Thyroid gland (tissue), 4 donors: Measurements from ENCODE around the gene NAXD.

Experiments
- POLR2A ChIP-seq, 2 donors: fragments of 450-650 bp; IDR thresholded peaks; one replicate each; pipeline ENCODE4 v1.6.1; 2017; ENCODE audit warnings: antibody characterized with exemption in 2 of 2, mild to moderate bottlenecking in 2 of 2, moderate library complexity in 1 of 2
- TF ChIP-seq, protein P1 (sequence below), 6 experiments: fragments of 200-600 bp in 3 of 6; fragments of 450-650 bp in 3 of 6; sonication (generic) in 3 of 6; IDR thresholded peaks; one replicate each; pipeline ENCODE4 v1.5.1; 2016 to 2019; ENCODE audit warnings: antibody characterized with exemption in 6 of 6, mild to moderate bottlenecking in 2 of 6, inconsistent platforms in 1 of 6, moderate library complexity in 1 of 6

GRCh38 chr13:110571896-110572777 is 43.2 kb upstream of the NAXD start:
- no peak for TF ChIP-seq POLR2A (IDR thresholded peaks at IDR 0.05)
- TF ChIP-seq, protein P1, sequence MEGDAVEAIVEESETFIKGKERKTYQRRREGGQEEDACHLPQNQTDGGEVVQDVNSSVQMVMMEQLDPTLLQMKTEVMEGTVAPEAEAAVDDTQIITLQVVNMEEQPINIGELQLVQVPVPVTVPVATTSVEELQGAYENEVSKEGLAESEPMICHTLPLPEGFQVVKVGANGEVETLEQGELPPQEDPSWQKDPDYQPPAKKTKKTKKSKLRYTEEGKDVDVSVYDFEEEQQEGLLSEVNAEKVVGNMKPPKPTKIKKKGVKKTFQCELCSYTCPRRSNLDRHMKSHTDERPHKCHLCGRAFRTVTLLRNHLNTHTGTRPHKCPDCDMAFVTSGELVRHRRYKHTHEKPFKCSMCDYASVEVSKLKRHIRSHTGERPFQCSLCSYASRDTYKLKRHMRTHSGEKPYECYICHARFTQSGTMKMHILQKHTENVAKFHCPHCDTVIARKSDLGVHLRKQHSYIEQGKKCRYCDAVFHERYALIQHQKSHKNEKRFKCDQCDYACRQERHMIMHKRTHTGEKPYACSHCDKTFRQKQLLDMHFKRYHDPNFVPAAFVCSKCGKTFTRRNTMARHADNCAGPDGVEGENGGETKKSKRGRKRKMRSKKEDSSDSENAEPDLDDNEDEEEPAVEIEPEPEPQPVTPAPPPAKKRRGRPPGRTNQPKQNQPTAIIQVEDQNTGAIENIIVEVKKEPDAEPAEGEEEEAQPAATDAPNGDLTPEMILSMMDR (IDR thresholded peaks at IDR 0.05): no peak
